Activated T-cell treated with anti-CD3 and anti-CD28 coated beads, Interleukin-2, amount 50 U/mL, for 24 hours (primary cell): ENCODE measurements around the gene ZNF410.
"Not testable (repeated sequence)": the region's sequence is repeated elsewhere in the genome, so short reads cannot be mapped to it uniquely, and the experiment has no call there.

ENCODE experiments used
- DNase-seq: peaks from one replicate; pipeline ENCODE4 v3.0.0-alpha.2; 2020
- H3K27ac Mint-ChIP-seq: 2 replicates; pipeline ENCODE4 v1.8.0; 2020; ENCODE audit warnings: mild to moderate bottlenecking, mixed read lengths
- H3K27me3 Mint-ChIP-seq: 2 replicates; pipeline ENCODE4 v1.8.0; 2020; ENCODE audit warnings: mixed read lengths
- H3K36me3 Mint-ChIP-seq: 2 replicates; pipeline ENCODE4 v1.8.0; 2020; ENCODE audit warnings: low read depth, mixed read lengths
- H3K4me1 Mint-ChIP-seq: 2 replicates; pipeline ENCODE4 v1.8.0; 2020; ENCODE audit warnings: low read depth, mixed read lengths
- H3K4me3 Mint-ChIP-seq: 2 replicates; pipeline ENCODE4 v1.8.0; 2020; ENCODE audit warnings: mild to moderate bottlenecking, moderate library complexity, mixed read lengths
- H3K9me3 Mint-ChIP-seq: 2 replicates; pipeline ENCODE4 v1.8.0; 2020; ENCODE audit warnings: mixed read lengths

ZNF410 gene

DNA sequence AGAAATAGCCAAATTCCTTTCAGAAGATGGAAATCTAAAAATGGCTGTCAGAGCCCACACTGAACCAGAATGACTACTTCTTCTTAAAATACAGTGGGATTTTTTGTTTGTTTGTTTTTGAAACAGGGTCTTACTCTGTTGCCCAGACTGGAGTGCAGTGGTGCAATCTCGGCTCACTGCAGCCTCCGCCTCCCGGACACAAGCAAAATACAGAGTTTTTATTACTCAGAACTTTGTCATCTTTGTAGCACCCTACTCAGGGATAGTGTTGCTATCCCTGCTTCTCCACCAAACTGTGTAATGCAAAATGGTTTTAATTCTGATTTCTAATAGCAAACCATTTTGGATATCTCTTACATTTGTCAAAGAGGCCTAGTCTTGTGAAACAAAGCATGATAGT, 16.4 kb downstream of the ZNF410 start:
- Mint-ChIP-seq H3K4me3 (no peak overlapping the region), H3K27ac (no peak overlapping the region), H3K4me1 (peaks cover 1% of the 10 kb centered on the region), H3K27me3 (no peaks in the 10 kb centered on the region), H3K36me3 (peaks cover 90% of the 10 kb centered on the region), H3K9me3 (no peaks in the 10 kb centered on the region)
- no peak for DNase-seq

DNA sequence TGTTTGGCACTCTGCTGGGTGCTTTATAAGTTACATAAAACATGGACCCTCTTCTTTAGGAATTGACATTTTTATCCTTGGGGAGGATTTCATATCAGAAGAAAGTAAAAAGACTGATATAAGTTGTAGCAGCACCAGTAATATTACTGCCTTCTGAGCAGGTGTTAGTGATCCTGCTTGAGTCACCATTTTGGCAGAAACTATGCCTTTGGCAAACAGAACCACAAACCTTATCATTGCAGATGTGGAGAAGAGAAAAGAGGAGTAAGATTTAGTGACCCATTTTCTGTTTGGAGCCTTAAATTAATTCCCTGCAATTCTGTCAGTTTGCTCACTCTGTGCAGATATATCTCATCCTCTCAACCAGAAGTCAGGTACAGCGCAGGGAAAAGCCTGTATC, 23.0 kb downstream of the ZNF410 start:
- Mint-ChIP-seq H3K4me3 (no peak overlapping the region), H3K27me3 (no peaks in the 10 kb centered on the region), H3K4me1 (peaks cover 10% of the 10 kb centered on the region), H3K36me3 (peaks cover 94% of the 10 kb centered on the region), H3K27ac (peak overlapping the region; percentile 66), H3K9me3 (peaks cover 16% of the 10 kb centered on the region)
- DNase-seq, result no peak

- Mint-ChIP-seq H3K27me3 (no peaks in the 10 kb centered on the region), H3K27ac (no peak overlapping the region), H3K4me1 (peaks cover 10% of the 10 kb centered on the region), H3K36me3 (peaks cover 85% of the 10 kb centered on the region), H3K9me3 (peaks cover 16% of the 10 kb centered on the region), H3K4me3 (no peak overlapping the region)
- DNase-seq, result no peak
Observed at GRCh38 chr14:73913256-73913655, 26.6 kb downstream of the ZNF410 start.

DNA sequence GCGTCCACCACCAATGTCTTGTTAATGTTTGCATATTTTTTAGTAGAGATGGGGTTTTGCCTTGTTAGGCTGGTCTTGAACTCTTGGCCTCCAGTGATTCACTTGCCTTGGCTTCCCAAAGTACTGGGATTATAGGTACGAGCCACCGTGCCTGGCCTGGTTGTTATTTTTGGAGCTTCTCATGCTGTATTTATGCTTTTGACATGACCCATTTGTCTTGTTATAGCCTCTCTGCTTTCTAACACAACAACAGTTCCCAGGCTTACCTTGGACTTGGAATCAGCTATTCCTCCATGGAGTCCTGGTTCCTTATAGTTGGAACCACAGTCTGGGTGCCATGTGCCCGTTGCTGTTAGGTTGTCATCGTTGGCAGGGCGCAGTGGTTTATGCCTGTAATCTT, 29.7 kb downstream of the ZNF410 start:
- no peak for DNase-seq
- H3K4me3 Mint-ChIP-seq, result no peak overlapping the region
- no peaks in the 10 kb centered on the region for H3K27me3 Mint-ChIP-seq
- peaks cover 8% of the 10 kb centered on the region for H3K9me3 Mint-ChIP-seq
- peak overlapping the region; percentile 46 for H3K27ac Mint-ChIP-seq
- H3K36me3 Mint-ChIP-seq, result peaks cover 85% of the 10 kb centered on the region
- peaks cover 2% of the 10 kb centered on the region for H3K4me1 Mint-ChIP-seq

DNA sequence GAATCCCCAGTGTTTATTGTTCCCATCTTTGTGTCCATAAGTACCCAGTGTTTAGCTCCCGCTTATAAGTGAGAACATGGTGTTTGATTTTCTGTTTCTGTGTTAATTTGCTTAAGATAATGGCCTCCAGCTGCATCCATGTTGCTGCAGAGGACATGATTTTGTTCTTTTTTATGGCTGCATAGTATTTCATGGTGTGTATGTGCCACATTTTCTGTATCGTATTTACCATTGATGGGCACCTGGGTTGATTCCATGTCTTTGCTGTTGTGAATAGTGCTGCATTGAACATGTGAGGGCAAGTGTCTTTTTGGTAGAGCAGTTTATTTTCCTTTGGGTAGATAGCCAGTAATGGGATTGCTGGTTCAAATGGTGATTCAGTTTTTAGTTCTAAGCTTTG, 32.8 kb downstream of the ZNF410 start:
- H3K4me3 Mint-ChIP-seq, H3K9me3 Mint-ChIP-seq, DNase-seq, H3K4me1 Mint-ChIP-seq, H3K27ac Mint-ChIP-seq, H3K27me3 Mint-ChIP-seq: not testable (repeated sequence)
- H3K36me3 Mint-ChIP-seq, result peaks cover 87% of the 10 kb centered on the region

GRCh38 chr14:73924337-73924736, 37.7 kb downstream of the ZNF410 start:
- no peak for DNase-seq
- Mint-ChIP-seq H3K9me3 (no peaks in the 10 kb centered on the region), H3K27me3 (no peaks in the 10 kb centered on the region), H3K27ac (peak overlapping the region; percentile 69), H3K4me3 (no peak overlapping the region), H3K4me1 (peaks cover 2% of the 10 kb centered on the region), H3K36me3 (peaks cover 98% of the 10 kb centered on the region)

GRCh38 chr14:73935666-73936065, 49.0 kb downstream of the ZNF410 start:
- Mint-ChIP-seq H3K36me3 (peaks cover 54% of the 10 kb centered on the region), H3K4me3 (no peak overlapping the region), H3K9me3 (no peaks in the 10 kb centered on the region), H3K27ac (peak overlapping the region; percentile 5), H3K27me3 (no peaks in the 10 kb centered on the region), H3K4me1 (peaks cover 2% of the 10 kb centered on the region)
- no peak for DNase-seq

DNA sequence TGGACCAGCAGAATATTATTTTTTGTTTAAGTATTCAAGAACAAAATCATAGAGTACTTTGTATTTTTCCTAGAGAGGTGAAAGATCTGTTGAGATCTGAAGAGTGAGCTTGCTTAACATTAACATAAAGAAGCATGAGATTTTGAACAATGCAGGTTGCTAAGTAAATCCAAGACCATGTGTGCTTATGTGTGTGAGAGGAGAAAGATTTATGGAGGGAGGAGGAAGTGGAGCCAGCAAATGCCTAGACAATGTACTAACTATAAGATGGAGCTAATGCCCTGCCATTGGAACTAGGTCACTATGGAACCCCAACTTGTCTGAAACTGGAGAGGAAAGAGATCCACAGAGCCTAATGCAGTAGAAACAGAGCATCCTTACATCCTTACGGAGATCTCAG, 49.9 kb downstream of the ZNF410 start:
- DNase-seq, result no peak
- no peaks in the 10 kb centered on the region for H3K9me3 Mint-ChIP-seq
- no peaks in the 10 kb centered on the region for H3K27me3 Mint-ChIP-seq
- no peaks in the 10 kb centered on the region for H3K4me1 Mint-ChIP-seq
- peaks cover 45% of the 10 kb centered on the region for H3K36me3 Mint-ChIP-seq
- H3K4me3 Mint-ChIP-seq, result no peak overlapping the region
- peak overlapping the region; percentile 0 for H3K27ac Mint-ChIP-seq

DNA sequence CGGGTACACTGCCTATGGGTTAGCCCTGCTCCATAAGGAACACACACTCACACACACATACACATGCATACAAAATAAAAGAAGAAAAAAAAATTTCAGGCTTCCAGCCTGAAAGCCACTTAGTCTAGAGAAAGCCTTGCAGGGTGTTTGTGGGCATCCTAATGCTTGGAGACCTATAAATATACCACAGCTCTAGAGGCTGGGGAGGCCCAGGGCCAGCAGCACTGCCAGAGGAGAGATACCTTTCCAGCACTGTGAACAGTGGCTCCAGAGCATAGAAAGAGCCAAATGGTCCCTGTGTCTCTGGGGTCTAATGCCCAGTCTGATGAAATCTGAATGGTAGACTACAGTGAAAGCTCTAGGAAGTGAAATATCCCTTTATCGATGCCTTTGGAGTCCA, 50.4 kb downstream of the ZNF410 start:
- H3K4me3 Mint-ChIP-seq, result no peak overlapping the region
- no peaks in the 10 kb centered on the region for H3K27me3 Mint-ChIP-seq
- peak overlapping the region; percentile 0 for H3K27ac Mint-ChIP-seq
- H3K9me3 Mint-ChIP-seq, result no peaks in the 10 kb centered on the region
- no peaks in the 10 kb centered on the region for H3K4me1 Mint-ChIP-seq
- peaks cover 41% of the 10 kb centered on the region for H3K36me3 Mint-ChIP-seq
- no peak for DNase-seq

DNA sequence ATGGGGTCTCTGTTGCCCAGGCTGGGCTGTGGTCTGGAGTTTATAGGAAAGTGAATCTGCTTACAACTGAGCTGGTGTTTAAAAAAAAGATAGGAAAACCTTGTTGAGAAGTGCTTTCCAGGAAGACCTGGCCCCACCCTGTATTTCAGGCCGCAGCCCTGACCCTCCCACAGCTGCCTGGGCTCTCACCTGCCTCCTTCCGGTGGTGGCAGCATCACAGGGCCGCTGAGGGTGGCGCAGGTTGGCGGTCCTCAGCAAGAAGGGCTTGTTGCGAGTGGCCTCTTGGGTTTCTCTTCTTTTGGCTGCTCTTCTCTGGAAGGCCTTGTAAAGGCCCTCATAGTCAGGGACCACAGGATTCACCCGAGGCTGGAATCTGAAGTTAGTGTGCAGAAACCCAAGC, 55.5 kb downstream of the ZNF410 start:
- Mint-ChIP-seq H3K27ac (no peak overlapping the region), H3K4me1 (no peaks in the 10 kb centered on the region), H3K36me3 (peaks cover 11% of the 10 kb centered on the region), H3K9me3 (no peaks in the 10 kb centered on the region), H3K27me3 (no peaks in the 10 kb centered on the region), H3K4me3 (no peak overlapping the region)
- DNase-seq, result no peak

DNA sequence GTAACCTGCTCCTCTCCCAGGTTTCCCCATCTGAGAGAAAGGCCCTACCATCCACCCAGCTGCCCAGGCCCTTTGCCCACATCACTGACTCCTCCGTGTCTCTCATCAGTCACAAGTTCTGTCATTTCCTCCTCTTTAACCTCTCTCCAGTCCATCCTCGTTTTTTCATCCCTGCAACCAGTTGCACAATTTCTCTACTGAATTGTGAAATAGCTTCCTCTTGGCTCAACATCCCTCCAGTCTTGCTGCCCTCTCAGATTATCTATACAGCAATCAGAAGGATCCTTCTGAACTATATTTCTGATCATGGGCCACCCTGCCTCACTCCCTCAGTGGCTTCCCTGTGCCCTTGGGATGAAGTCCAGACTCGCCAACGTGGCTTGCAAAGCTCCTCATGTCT, 56.4 kb downstream of the ZNF410 start:
- no peak overlapping the region for H3K4me3 Mint-ChIP-seq
- no peaks in the 10 kb centered on the region for H3K4me1 Mint-ChIP-seq
- no peaks in the 10 kb centered on the region for H3K27me3 Mint-ChIP-seq
- DNase-seq, result no peak
- peak overlapping the region; percentile 19 for H3K27ac Mint-ChIP-seq
- peaks cover 6% of the 10 kb centered on the region for H3K36me3 Mint-ChIP-seq
- H3K9me3 Mint-ChIP-seq, result no peaks in the 10 kb centered on the region

GRCh38 chr14:73944432-73945158, 57.9 kb downstream of the ZNF410 start:
- Mint-ChIP-seq H3K9me3 (no peaks in the 10 kb centered on the region), H3K36me3 (peaks cover 6% of the 10 kb centered on the region), H3K4me3 (no peak overlapping the region), H3K27me3 (no peaks in the 10 kb centered on the region), H3K27ac (peak overlapping the region; percentile 26), H3K4me1 (peaks cover under 1% of the 10 kb centered on the region)
- DNase-seq, result no peak

GRCh38 chr14:73945159-73945670, 58.6 kb downstream of the ZNF410 start:
- Mint-ChIP-seq H3K27me3 (no peaks in the 10 kb centered on the region), H3K27ac (no peak overlapping the region), H3K4me3 (no peak overlapping the region), H3K9me3 (no peaks in the 10 kb centered on the region), H3K36me3 (peaks cover 10% of the 10 kb centered on the region), H3K4me1 (peaks cover 4% of the 10 kb centered on the region)
- DNase-seq, result no peak

- Mint-ChIP-seq H3K27me3 (no peaks in the 10 kb centered on the region), H3K4me1 (peaks cover 20% of the 10 kb centered on the region), H3K36me3 (peaks cover 32% of the 10 kb centered on the region), H3K4me3 (peak within 1 kb of the TSS; percentile 98), H3K9me3 (no peaks in the 10 kb centered on the region), H3K27ac (peak within 1 kb of the TSS; percentile 97)
- peak; percentile 89 for DNase-seq
Observed at GRCh38 chr14:73949752-73950734, 63.4 kb downstream of the ZNF410 start, which contains the start of the genes COQ6 and FAM161B. Gene COQ6, plus strand, starts transcription at chr14:73950302. Its CDS starts 31 bp downstream, at chr14:73950333. Gene FAM161B, minus strand, starts transcription at chr14:73950094. Its CDS starts 68 bp downstream, at chr14:73950026.
